ENCODE measurements around the gene ATXN1.

GRCh38 chr6:16257999-16258708, 503.1 kb downstream of the ATXN1 start:
- TF ChIP-seq CHD4 (IDR thresholded peaks at IDR 0.05; ENCODE audit: borderline replicate concordance) (no peak), REST (IDR thresholded peaks at IDR 0.05) (no peak), ZFP36 (IDR thresholded peaks at IDR 0.05; ENCODE audit: borderline replicate concordance, partially characterized antibody) (no peak), CTCF (IDR thresholded peaks at IDR 0.05) (no peak), KDM1A (IDR thresholded peaks at IDR 0.05; ENCODE audit: low read depth) (no peak), GATA3 (IDR thresholded peaks at IDR 0.05; ENCODE audit: borderline replicate concordance) (no peak), HOXA7 (CRISPR knock-in tag; IDR thresholded peaks at IDR 0.05) (no peak)
